Keratinocyte (primary cell): ENCODE measurements around the gene ADGRG2. TPM values are rescaled to one million over a fixed set of nuclear protein-coding genes. Genes with fewer than 3 reads are reported as not detected.

Source experiments
- DNase-seq: peaks from one replicate; pipeline ENCODE4 v3.0.0-alpha.2; 2011; ENCODE audit warnings: low read depth, missing footprints, low spot score
- FAIRE-seq: peaks from 2 replicates; lab custom pipeline; 2011; peaks lifted over from hg19 to GRCh38; lab: Jason Lieb, UNC
- H2AFZ ChIP-seq: 2 replicates; pipeline ENCODE4 v1.6.0; 2012; ENCODE audit warnings: low read length, control low read depth, inconsistent platforms; ENCODE audit not compliant: control insufficient read depth
- H3K27ac ChIP-seq: 2 replicates; pipeline ENCODE4 v1.5.1; 2011; ENCODE audit warnings: low read length; ENCODE audit not compliant: control insufficient read depth, insufficient read depth
- H3K27me3 ChIP-seq: 3 replicates; pipeline ENCODE4 v1.6.0; 2011; ENCODE audit warnings: low read length; ENCODE audit not compliant: control insufficient read depth, insufficient read depth; ENCODE audit errors: extremely low read depth
- H3K36me3 ChIP-seq, 2 experiments: 2 replicates in 1 of 2; 3 replicates in 1 of 2; pipeline ENCODE4 v1.5.1; 2011; ENCODE audit warnings: low read length in 2 of 2, mild to moderate bottlenecking in 1 of 2; ENCODE audit not compliant: control insufficient read depth in 2 of 2, insufficient read depth in 2 of 2; ENCODE audit errors: extremely low read depth in 1 of 2
- H3K4me1 ChIP-seq: 3 replicates; pipeline ENCODE4 v1.5.1; 2011; ENCODE audit warnings: low read length; ENCODE audit not compliant: control insufficient read depth, insufficient read depth; ENCODE audit errors: extremely low read depth
- H3K4me2 ChIP-seq: 3 replicates; pipeline ENCODE4 v1.6.0; 2011; ENCODE audit warnings: low read depth, low read length; ENCODE audit not compliant: control insufficient read depth, insufficient read depth; ENCODE audit errors: extremely low read depth
- H3K4me3 ChIP-seq, 3 experiments: fragments of 200-600 bp in 1 of 3; sonication (generic) in 1 of 3; 2 replicates in 2 of 3; 3 replicates in 1 of 3; pipeline ENCODE4 v1.5.1; 2011 to 2016; ENCODE audit warnings: low read length in 3 of 3, mild to moderate bottlenecking in 3 of 3, control low read depth in 2 of 3, inconsistent platforms in 1 of 3, low read depth in 1 of 3, mixed read lengths in 1 of 3, mixed run types in 1 of 3, moderate library complexity in 1 of 3; ENCODE audit not compliant: control insufficient read depth in 2 of 3, insufficient read depth in 2 of 3; ENCODE audit errors: extremely low read depth in 1 of 3
- H3K79me2 ChIP-seq: 2 replicates; pipeline ENCODE4 v1.6.0; 2012; ENCODE audit warnings: low read length; ENCODE audit not compliant: control insufficient read depth, insufficient read depth
- H3K9ac ChIP-seq: 3 replicates; pipeline ENCODE4 v1.6.0; 2011; ENCODE audit warnings: low read length; ENCODE audit not compliant: control insufficient read depth, insufficient read depth; ENCODE audit errors: extremely low read depth
- H3K9me1 ChIP-seq: 3 replicates; pipeline ENCODE4 v1.6.0; 2011; ENCODE audit warnings: low read length; ENCODE audit not compliant: control insufficient read depth, insufficient read depth; ENCODE audit errors: extremely low read depth
- H3K9me3 ChIP-seq: 2 replicates; pipeline ENCODE4 v1.5.1; 2012; ENCODE audit warnings: low read depth, low read length; ENCODE audit not compliant: control insufficient read depth
- H4K20me1 ChIP-seq: 3 replicates; pipeline ENCODE4 v1.6.0; 2011; ENCODE audit warnings: low read length; ENCODE audit not compliant: control insufficient read depth, insufficient read depth; ENCODE audit errors: extremely low read depth
- CTCF ChIP-seq, 3 experiments: IDR thresholded peaks in 1 of 3; conservative IDR thresholded peaks in 1 of 3; optimal IDR thresholded peaks in 1 of 3; 2 replicates in 2 of 3; 3 replicates in 1 of 3; pipeline versions ENCODE3 to v1.5.1; 2011; ENCODE audit warnings: low read length in 3 of 3, mild to moderate bottlenecking in 3 of 3, moderate library complexity in 2 of 3, control low read depth in 1 of 3, inconsistent platforms in 1 of 3; ENCODE audit not compliant: insufficient read depth in 2 of 3; ENCODE audit errors: extremely low read depth in 1 of 3
- EZH2 ChIP-seq: IDR thresholded peaks from one replicate; pipeline ENCODE4 v1.6.1; 2012; ENCODE audit warnings: inconsistent platforms, mild to moderate bottlenecking, low read length, moderate library complexity
- dilution Hi-C: fragments of 300-500 bp; cut with MboI; formaldehyde crosslinking; loops from one replicate; pipeline ENCODE4 v1.7.0; 2020; ENCODE audit warnings: low sequenced_read_pairs; ENCODE audit not compliant: extremely low pct_ligation_motif_present
- polyA plus RNA-seq, 5 experiments: library from polyadenylated mRNA; depleted of rRNA in 3 of 5; stranded (reverse) in 3 of 5; stranded (forward) in 1 of 5; unstranded in 1 of 5; fragments of >200 nt; gene quantifications; 1 replicate in 1 of 5; 2 replicates in 3 of 5; 3 replicates in 1 of 5; pipeline versions ENCODE4 v1.2.1 to v1.2.3, GENCODE V29; 2011 to 2012; ENCODE audit warnings: missing spikeins in 2 of 5, low read depth in 1 of 5, low replicate concordance in 1 of 5

The ADGRG2 gene
- polyA plus RNA-seq, 1 donor (not counting 4 experiments of a cell fraction or from before 2014, with no cell fraction given), result 0.20 TPM

- Histone ChIP-seq H3K79me2 (no peaks in the 10 kb centered on the region), H3K9me3 (no peaks in the 10 kb centered on the region), H3K27ac (no peak overlapping the region), H2AFZ (no peak overlapping the region), H4K20me1 (no peaks in the 10 kb centered on the region), H3K4me3 (no peak overlapping the region), H3K4me2 (no peak overlapping the region), H3K4me1 (no peaks in the 10 kb centered on the region), H3K27me3 (no peaks in the 10 kb centered on the region), H3K36me3 (no peaks in the 10 kb centered on the region), H3K9ac (no peak overlapping the region), H3K9me1 (no peaks in the 10 kb centered on the region)
- TF ChIP-seq CTCF (optimal IDR thresholded peaks at IDR 0.05 in 1 of 3, IDR thresholded peaks at IDR 0.05 in 1 of 3, conservative IDR thresholded peaks at IDR 0.05 in 1 of 3; ENCODE audit: extremely low read depth in 1 of 3, insufficient read depth in 2 of 3, low read length in 3 of 3), result no peak
- DNase-seq (no peak), FAIRE-seq (no peak)
- dilution Hi-C loops, result no loop called here
Measured at GRCh38 chrX:19162851-19163250, 40.6 kb upstream of the ADGRG2 start.

GRCh38 chrX:19156186-19156585 is 33.9 kb upstream of the ADGRG2 start:
- no peak overlapping the region for H3K9ac ChIP-seq
- H3K36me3 ChIP-seq, result no peaks in the 10 kb centered on the region
- no peaks in the 10 kb centered on the region for H4K20me1 ChIP-seq
- H3K4me1 ChIP-seq, result no peaks in the 10 kb centered on the region
- no peak overlapping the region for H3K4me2 ChIP-seq
- TF ChIP-seq CTCF (optimal IDR thresholded peaks at IDR 0.05 in 1 of 3, IDR thresholded peaks at IDR 0.05 in 1 of 3, conservative IDR thresholded peaks at IDR 0.05 in 1 of 3; ENCODE audit: extremely low read depth in 1 of 3, insufficient read depth in 2 of 3, low read length in 3 of 3) (no peak), EZH2 (no peak)
- H3K4me3 ChIP-seq, result no peak overlapping the region
- no peaks in the 10 kb centered on the region for H3K9me1 ChIP-seq
- FAIRE-seq (no peak), DNase-seq (no peak)
- H3K27ac ChIP-seq, result no peak overlapping the region
- H3K27me3 ChIP-seq, result no peaks in the 10 kb centered on the region
- dilution Hi-C loops, result no loop called here
- H3K79me2 ChIP-seq, result no peaks in the 10 kb centered on the region
- H2AFZ ChIP-seq, result no peak overlapping the region
- no peaks in the 10 kb centered on the region for H3K9me3 ChIP-seq
